Stimulated activated CD8-positive, alpha-beta memory T cell treated with anti-CD3 and anti-CD28 coated beads, Interleukin-4, amount 100 ng/mL, for 48 hours (primary cell): ENCODE measurements around the gene PATL1.
"Not testable (repeated sequence)": the region's sequence is repeated elsewhere in the genome, so short reads cannot be mapped to it uniquely, and the experiment has no call there.

Source experiments
- DNase-seq: peaks from one replicate; pipeline ENCODE4 v3.0.0-alpha.2; 2020

Gene PATL1

GRCh38 chr11:59668950-59669610 lies at the start of gene PATL1:
Gene PATL1 (minus strand): TSS chr11:59669037. CDS start chr11:59668895, 142 bp downstream.
- peak; percentile 98 for DNase-seq

GRCh38 chr11:59716051-59716450 lies 47.2 kb upstream of the PATL1 start:
- DNase-seq = no peak

- no peak for DNase-seq
These were observed 44.9 kb upstream of the PATL1 start, which contains the start of gene OR10V1 for GRCh38 chr11:59713745-59714144. Gene OR10V1 (minus strand): TSS chr11:59713845. CDS start chr11:59713845, 0 bp downstream.

GRCh38 chr11:59710136-59710847 lies 41.5 kb upstream of the PATL1 start:
- DNase-seq = no peak

GRCh38 chr11:59708537-59708936 lies 39.7 kb upstream of the PATL1 start:
- DNase-seq = no peak

GRCh38 chr11:59707371-59707770 lies 38.5 kb upstream of the PATL1 start:
- no peak for DNase-seq

GRCh38 chr11:59706518-59707285 lies 37.9 kb upstream of the PATL1 start:
- no peak for DNase-seq

- DNase-seq = no peak
These were observed 36.5 kb upstream of the PATL1 start for GRCh38 chr11:59705294-59705693.

GRCh38 chr11:59703515-59703914 lies 34.7 kb upstream of the PATL1 start:
- DNase-seq = not testable (repeated sequence)

GRCh38 chr11:59700157-59700556 lies 31.3 kb upstream of the PATL1 start:
- DNase-seq = not testable (repeated sequence)

GRCh38 chr11:59698506-59698905 lies 29.7 kb upstream of the PATL1 start:
- no peak for DNase-seq

GRCh38 chr11:59692915-59693314 lies 24.1 kb upstream of the PATL1 start:
- DNase-seq = no peak

- no peak for DNase-seq
These were observed 22.3 kb upstream of the PATL1 start for GRCh38 chr11:59691156-59691555.

- DNase-seq = no peak
These were observed 20.2 kb upstream of the PATL1 start for GRCh38 chr11:59689015-59689414.

- DNase-seq = not testable (repeated sequence)
These were observed 12.5 kb upstream of the PATL1 start for GRCh38 chr11:59681260-59681725.

- peak; percentile 55 for DNase-seq
These were observed 11.7 kb upstream of the PATL1 start for GRCh38 chr11:59680287-59681154.

- no peak for DNase-seq
These were observed 10.5 kb upstream of the PATL1 start for GRCh38 chr11:59679347-59679746.

- DNase-seq = no peak
These were observed 10.0 kb upstream of the PATL1 start for GRCh38 chr11:59678813-59679165.

- DNase-seq = no peak
These were observed 9.4 kb upstream of the PATL1 start for GRCh38 chr11:59678118-59678812.

- DNase-seq = no peak
These were observed 7.4 kb upstream of the PATL1 start for GRCh38 chr11:59676205-59676604.

- DNase-seq = no peak
These were observed 5.5 kb upstream of the PATL1 start for GRCh38 chr11:59674291-59674690.

- DNase-seq = no peak
These were observed 4.5 kb upstream of the PATL1 start for GRCh38 chr11:59673291-59673690.
